ENCODE data around the gene IRF2BPL.

IRF2BPL gene

GRCh38 chr14:77028384-77029231 is at the start of gene IRF2BPL:
TSS of gene IRF2BPL (minus strand) at chr14:77028708. CDS start at chr14:77027792, 916 bp downstream.
- peak within 1 kb of the TSS; percentile 70 for H3K4me3 ChIP-seq (ENCODE audit: low read length)
- no peak for TF ChIP-seq ZNF274 (IDR thresholded peaks at IDR 0.05; ENCODE audit: low read depth, low read length)

DNA sequence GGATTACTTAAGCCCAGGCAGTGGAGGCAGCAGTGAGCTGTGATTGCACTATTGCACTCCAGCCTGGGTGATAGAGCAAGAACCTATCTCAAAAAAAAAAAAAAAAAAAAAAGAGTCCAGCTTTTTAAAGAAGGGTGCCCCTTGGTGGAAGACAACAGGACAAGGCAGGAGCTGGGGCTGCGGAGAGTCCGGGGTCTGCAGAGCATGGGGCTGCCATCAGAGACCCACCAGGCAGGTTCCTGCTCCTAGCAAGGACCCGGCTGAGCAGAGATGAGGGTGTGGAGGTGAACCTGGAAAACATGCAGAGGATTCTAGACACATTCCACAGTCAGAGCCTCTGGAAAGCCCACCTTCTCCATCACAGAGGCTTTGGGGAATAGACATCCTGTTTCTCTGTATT is 48.5 kb upstream of the IRF2BPL start:
- TF ChIP-seq ZNF274 (IDR thresholded peaks at IDR 0.05; ENCODE audit: low read depth, low read length), result no peak
- H3K4me3 ChIP-seq (ENCODE audit: low read length), result no peak overlapping the region

DNA sequence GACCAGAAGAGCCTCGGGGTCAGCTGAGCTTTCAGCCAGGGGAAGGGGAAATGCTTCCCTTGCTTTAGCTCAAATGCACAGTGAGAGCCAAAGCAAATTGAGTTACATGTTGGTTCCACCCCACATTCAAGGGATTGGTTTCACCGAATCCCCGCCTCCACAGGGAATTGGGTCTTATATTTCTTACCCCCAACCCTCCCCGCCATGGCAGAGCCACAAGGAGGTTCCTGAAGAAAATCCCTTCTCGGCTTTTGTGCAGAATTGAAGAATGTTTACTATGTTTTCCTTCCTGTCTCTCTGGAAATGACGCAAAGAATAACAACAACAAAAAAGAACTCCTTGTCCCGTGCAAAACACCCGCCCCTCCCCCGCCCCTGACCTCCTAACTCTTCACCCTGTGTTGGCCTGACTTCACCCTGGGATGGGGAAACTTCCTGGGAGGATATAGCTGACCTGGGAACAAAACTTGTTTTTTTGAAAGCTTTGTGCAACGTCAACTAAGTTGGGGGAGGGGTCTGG is 47.7 kb upstream of the IRF2BPL start:
- TF ChIP-seq ZNF274 (IDR thresholded peaks at IDR 0.05; ENCODE audit: low read depth, low read length), result no peak
- no peak overlapping the region for H3K4me3 ChIP-seq (ENCODE audit: low read length)

DNA sequence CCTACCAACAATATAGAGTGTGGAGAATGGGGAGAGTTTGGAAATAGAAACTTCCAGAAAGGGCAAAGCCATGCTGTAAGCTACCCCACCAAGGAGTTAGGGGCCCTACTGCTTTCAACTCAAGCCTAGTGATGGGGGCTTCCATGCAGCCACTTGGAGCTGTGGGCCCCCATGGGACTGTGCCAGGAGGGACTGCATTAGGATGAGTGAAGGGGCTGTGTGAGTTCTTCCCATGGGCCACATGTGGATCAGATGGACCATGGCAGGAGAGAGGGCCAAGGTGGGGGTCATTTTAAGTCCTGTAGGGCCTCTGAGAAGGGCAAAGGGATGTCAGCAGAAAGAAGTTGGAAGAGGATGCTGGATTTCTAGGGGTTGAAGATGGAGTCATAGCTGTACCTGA is 46.5 kb upstream of the IRF2BPL start:
- no peak for TF ChIP-seq ZNF274 (IDR thresholded peaks at IDR 0.05; ENCODE audit: low read depth, low read length)
- no peak overlapping the region for H3K4me3 ChIP-seq (ENCODE audit: low read length)

DNA sequence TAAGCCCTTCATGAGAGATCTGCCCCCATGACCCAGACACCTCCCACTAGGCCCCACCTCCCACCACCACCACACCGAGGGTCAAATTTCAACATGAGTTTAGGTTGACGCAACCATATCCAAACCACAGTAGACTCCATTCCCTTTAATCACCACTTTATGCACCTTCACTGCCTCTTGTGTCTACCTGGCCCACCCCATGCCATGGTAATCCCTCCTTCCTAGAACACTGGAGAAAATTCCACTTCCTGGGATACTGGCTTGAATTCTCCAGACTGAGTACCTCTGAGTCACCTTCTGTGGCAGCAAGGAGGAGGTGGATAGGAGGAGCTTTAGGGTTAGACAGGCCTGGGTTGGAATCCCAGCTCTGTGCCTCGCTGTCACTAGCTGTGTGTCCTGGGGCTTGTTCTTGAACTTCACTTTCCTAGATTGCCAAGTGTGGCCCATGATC is 43.5 kb upstream of the IRF2BPL start:
- TF ChIP-seq ZNF274 (IDR thresholded peaks at IDR 0.05; ENCODE audit: low read depth, low read length), result no peak
- no peak overlapping the region for H3K4me3 ChIP-seq (ENCODE audit: low read length)

DNA sequence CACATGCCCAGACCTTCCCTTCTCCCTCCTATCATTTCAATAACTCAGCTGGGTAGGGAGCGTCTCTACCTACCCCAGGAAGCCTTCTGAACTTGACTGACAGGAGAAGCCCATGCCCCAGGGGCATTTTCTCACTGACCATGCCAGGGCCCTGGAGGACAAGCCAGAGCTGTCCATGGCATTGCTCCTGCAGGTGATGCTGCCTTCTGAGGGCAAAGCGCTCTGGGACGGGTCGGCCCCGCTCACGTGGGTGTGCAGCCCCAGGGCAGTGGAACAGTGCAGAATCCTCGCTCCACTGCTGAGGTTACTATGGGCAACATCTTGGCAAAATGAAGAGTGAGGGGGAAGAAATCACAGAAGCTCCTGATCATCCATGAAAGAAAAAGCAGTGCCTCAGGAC is 41.0 kb upstream of the IRF2BPL start:
- TF ChIP-seq ZNF274 (IDR thresholded peaks at IDR 0.05; ENCODE audit: low read depth, low read length), result no peak

GRCh38 chr14:77068517-77069200 is 40.2 kb upstream of the IRF2BPL start:
- H3K4me3 ChIP-seq (ENCODE audit: low read length), result no peak overlapping the region
- no peak for TF ChIP-seq ZNF274 (IDR thresholded peaks at IDR 0.05; ENCODE audit: low read depth, low read length)

More for the DNA sequence above, 41.0 kb upstream of the IRF2BPL start:
- H3K4me3 ChIP-seq (ENCODE audit: low read length), result no peak overlapping the region

- TF ChIP-seq ZNF274 (IDR thresholded peaks at IDR 0.05; ENCODE audit: low read depth, low read length), result no peak
- H3K4me3 ChIP-seq (ENCODE audit: low read length), result no peak overlapping the region
Measured at GRCh38 chr14:77067632-77068516, 39.4 kb upstream of the IRF2BPL start.

- no peak for TF ChIP-seq ZNF274 (IDR thresholded peaks at IDR 0.05; ENCODE audit: low read depth, low read length)
- no peak overlapping the region for H3K4me3 ChIP-seq (ENCODE audit: low read length)
Measured at GRCh38 chr14:77066578-77067172, 38.2 kb upstream of the IRF2BPL start.

DNA sequence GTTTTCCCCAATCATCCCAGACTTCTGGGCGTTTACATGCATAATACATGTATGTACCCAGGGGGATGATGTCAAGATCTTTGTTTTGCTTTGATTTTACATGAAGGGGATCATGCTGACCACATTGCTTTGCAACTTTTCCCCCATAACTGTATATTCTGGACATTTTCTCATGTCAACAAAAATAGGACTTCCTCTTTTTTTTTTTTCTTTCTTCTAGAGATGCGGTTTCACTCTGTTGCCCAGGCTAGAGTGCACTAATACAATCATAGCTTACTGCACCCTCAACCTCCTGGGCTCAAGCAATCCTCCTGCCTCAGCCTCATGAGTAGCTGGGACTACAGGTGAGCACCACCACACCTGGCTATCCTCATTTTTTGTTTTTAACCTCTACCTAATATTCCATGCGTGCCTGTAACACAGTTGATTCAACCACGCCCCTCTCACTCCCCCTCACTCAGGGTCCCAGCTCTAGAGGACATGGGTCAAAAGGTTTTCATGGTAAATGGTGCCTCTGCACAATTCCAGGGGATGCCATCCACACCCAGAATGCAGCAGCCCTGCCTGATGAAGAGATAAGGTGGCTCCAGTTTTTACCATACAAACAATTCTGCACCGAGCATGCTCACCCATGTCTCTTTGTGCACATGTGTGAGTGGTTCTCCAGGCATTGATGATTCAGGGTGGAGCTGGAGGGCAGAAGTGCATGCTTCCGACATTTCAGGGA is 37.5 kb upstream of the IRF2BPL start:
- no peak overlapping the region for H3K4me3 ChIP-seq (ENCODE audit: low read length)
- no peak for TF ChIP-seq ZNF274 (IDR thresholded peaks at IDR 0.05; ENCODE audit: low read depth, low read length)

DNA sequence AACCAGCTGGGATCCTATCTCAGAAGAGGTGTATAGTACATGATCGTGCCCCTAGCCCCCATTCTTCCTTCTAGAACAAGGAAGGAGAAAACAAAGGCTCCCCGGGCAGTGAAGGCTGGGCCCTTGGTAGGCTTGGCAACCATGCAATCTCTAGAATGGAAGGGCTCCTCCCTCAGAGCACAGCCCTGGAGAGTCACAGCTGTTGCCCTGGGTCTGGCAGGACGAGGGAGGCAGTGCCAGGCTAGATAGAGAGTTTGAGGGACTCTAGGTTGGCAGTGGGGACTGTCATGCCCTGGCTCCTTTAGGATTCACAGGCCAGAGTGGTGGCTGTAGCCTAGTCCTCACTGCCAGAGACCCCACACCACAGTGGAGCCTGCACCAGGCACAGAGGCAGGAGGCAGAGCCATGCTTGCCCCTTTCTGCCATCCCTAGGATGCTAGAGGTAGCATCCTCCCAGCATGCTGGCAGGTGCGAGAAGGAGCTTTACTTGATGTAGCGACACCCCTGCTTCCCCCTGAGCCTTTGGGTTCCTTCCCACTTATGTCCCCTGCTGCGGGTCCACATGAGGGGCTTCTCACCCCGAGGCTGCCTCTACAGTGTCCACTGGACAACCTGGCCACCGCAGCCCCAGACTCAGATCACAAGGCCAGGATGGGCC is 36.1 kb upstream of the IRF2BPL start:
- no peak for TF ChIP-seq ZNF274 (IDR thresholded peaks at IDR 0.05; ENCODE audit: low read depth, low read length)
- H3K4me3 ChIP-seq (ENCODE audit: low read length), result no peak overlapping the region

- no peak overlapping the region for H3K4me3 ChIP-seq (ENCODE audit: low read length)
- TF ChIP-seq ZNF274 (IDR thresholded peaks at IDR 0.05; ENCODE audit: low read depth, low read length), result no peak
Measured at GRCh38 chr14:77063571-77064171, 35.2 kb upstream of the IRF2BPL start.
